ENCODE data around the gene MKRN2OS.

The MKRN2OS gene

GRCh38 chr3:12512534-12513118 lies 32.7 kb downstream of the MKRN2OS start:
- no peak for TF ChIP-seq CTCF (IDR thresholded peaks at IDR 0.05; ENCODE audit: poor library complexity, severe bottlenecking)
- Histone ChIP-seq H3K4me1 (ENCODE audit: insufficient read depth, poor library complexity, severe bottlenecking) (peaks cover 13% of the 10 kb centered on the region), H3K9me3 (ENCODE audit: severe bottlenecking) (no peaks in the 10 kb centered on the region), H3K4me3 (ENCODE audit: severe bottlenecking) (no peak overlapping the region), H3K27ac (ENCODE audit: poor library complexity, severe bottlenecking) (no peak overlapping the region), H3K36me3 (ENCODE audit: low read depth) (peaks cover 34% of the 10 kb centered on the region), H3K27me3 (ENCODE audit: insufficient read depth, poor library complexity, severe bottlenecking) (no peaks in the 10 kb centered on the region)
- ATAC-seq (ENCODE audit: low read depth) (no peak), DNase-seq (ENCODE audit: low spot score) (no peak)

GRCh38 chr3:12509466-12509865 lies 35.8 kb downstream of the MKRN2OS start:
- TF ChIP-seq CTCF (IDR thresholded peaks at IDR 0.05; ENCODE audit: poor library complexity, severe bottlenecking): no peak
- H3K4me3 ChIP-seq (ENCODE audit: severe bottlenecking): no peak overlapping the region
- ATAC-seq (ENCODE audit: low read depth) (no peak), DNase-seq (ENCODE audit: low spot score) (no peak)
- peaks cover 48% of the 10 kb centered on the region for H3K36me3 ChIP-seq (ENCODE audit: low read depth)
- peak overlapping the region; percentile 79 for H3K27ac ChIP-seq (ENCODE audit: poor library complexity, severe bottlenecking)
- peaks cover 20% of the 10 kb centered on the region for H3K4me1 ChIP-seq (ENCODE audit: insufficient read depth, poor library complexity, severe bottlenecking)
- H3K9me3 ChIP-seq (ENCODE audit: severe bottlenecking): no peaks in the 10 kb centered on the region
- no peaks in the 10 kb centered on the region for H3K27me3 ChIP-seq (ENCODE audit: insufficient read depth, poor library complexity, severe bottlenecking)

DNA sequence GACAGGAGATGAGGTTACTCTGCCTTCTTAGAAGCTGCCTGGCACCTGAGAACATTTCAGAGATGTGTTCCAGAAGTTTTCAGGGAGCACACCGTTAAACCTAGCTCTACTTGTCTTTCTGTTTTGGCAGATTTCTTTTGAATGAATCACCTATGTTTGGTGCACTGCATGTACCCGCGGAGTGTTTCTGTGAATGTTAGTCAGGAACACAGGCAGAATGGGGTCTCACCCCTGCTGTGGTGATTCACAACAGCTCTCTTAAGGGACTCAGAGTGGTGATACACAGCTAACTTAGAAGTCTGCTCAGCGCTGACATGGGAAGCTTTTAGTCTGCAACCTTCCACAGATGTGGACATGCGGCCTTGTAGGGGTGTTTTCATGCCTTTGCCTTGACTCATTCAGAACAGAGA lies 37.0 kb downstream of the MKRN2OS start:
- no peak for TF ChIP-seq CTCF (IDR thresholded peaks at IDR 0.05; ENCODE audit: poor library complexity, severe bottlenecking)
- H3K9me3 ChIP-seq (ENCODE audit: severe bottlenecking): no peaks in the 10 kb centered on the region
- H3K27me3 ChIP-seq (ENCODE audit: insufficient read depth, poor library complexity, severe bottlenecking): no peaks in the 10 kb centered on the region
- H3K27ac ChIP-seq (ENCODE audit: poor library complexity, severe bottlenecking): peak overlapping the region; percentile 79
- H3K36me3 ChIP-seq (ENCODE audit: low read depth): peaks cover 58% of the 10 kb centered on the region
- peaks cover 20% of the 10 kb centered on the region for H3K4me1 ChIP-seq (ENCODE audit: insufficient read depth, poor library complexity, severe bottlenecking)
- ATAC-seq (ENCODE audit: low read depth): peak; percentile 93
- H3K4me3 ChIP-seq (ENCODE audit: severe bottlenecking): no peak overlapping the region
- DNase-seq (ENCODE audit: low spot score): peak; percentile 72

DNA sequence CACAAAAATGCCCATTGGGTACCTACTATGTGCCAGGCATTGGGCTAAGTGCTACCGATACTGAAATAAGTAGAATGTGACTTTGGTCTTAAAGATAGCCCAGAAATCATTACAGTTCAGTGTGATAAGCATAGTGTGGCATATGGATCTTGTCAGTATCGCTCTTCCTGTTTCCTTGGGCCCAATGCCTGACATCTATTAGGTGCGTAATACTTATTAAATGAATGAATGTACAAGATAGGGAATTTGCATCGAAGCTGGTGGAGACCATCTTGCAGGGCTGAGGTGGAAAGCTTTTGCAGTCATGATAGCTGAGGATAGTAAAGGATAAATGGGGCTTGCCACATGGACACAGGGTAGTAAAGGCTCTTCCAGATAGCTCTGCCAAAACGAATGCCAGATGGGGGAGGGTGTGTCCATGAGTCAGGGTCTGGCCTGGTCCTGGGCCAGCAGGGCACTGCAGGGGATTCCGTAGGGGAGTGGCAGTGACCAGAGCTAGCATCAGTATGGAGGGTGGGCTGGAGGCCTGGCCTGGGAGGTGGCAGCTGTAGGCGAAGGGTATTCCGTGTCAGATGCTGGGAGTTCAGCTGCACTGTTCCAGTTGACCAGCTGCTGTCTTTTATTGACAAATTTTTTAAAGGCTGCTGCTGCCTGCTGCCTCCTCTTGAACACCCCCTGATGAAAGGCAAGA lies 37.6 kb downstream of the MKRN2OS start:
- peaks cover 62% of the 10 kb centered on the region for H3K36me3 ChIP-seq (ENCODE audit: low read depth)
- no peak for TF ChIP-seq CTCF (IDR thresholded peaks at IDR 0.05; ENCODE audit: poor library complexity, severe bottlenecking)

DNA sequence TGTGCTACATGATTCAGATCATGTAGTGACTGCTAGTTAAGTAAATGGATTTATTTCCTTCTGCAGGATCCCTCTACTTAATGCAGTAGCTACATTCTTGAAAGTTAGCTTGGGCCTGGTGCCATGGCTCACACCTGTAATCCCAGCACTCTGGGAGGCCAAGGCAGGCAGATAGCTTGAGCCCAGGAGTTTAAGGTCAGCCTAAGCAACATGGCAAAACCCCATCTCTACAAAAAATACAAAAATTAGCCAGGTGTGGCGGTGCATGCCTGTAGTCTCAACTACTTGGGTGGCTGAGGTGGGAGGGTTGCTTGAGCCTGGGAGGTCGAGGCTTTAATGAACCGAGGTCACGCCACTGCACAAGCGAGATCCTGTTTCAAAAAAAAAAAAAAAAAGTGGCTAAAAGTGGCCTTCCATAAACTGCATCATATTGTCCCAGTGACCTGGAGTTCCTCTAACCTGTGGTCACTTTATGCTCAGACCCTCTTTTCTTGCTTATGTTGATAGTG lies 39.0 kb downstream of the MKRN2OS start:
- peaks cover 62% of the 10 kb centered on the region for H3K36me3 ChIP-seq (ENCODE audit: low read depth)
- DNase-seq (ENCODE audit: low spot score): no peak

More for the DNA sequence above, 37.6 kb downstream of the MKRN2OS start:
- peak overlapping the region; percentile 79 for H3K27ac ChIP-seq (ENCODE audit: poor library complexity, severe bottlenecking)
- H3K9me3 ChIP-seq (ENCODE audit: severe bottlenecking): no peaks in the 10 kb centered on the region
- no peak overlapping the region for H3K4me3 ChIP-seq (ENCODE audit: severe bottlenecking)
- H3K27me3 ChIP-seq (ENCODE audit: insufficient read depth, poor library complexity, severe bottlenecking): no peaks in the 10 kb centered on the region
- DNase-seq (ENCODE audit: low spot score): no peak
- peak; percentile 65 for ATAC-seq (ENCODE audit: low read depth)
- peaks cover 20% of the 10 kb centered on the region for H3K4me1 ChIP-seq (ENCODE audit: insufficient read depth, poor library complexity, severe bottlenecking)

More for the DNA sequence above, 39.0 kb downstream of the MKRN2OS start:
- peaks cover 20% of the 10 kb centered on the region for H3K4me1 ChIP-seq (ENCODE audit: insufficient read depth, poor library complexity, severe bottlenecking)
- H3K4me3 ChIP-seq (ENCODE audit: severe bottlenecking): no peak overlapping the region
- ATAC-seq (ENCODE audit: low read depth): no peak
- H3K9me3 ChIP-seq (ENCODE audit: severe bottlenecking): no peaks in the 10 kb centered on the region
- H3K27ac ChIP-seq (ENCODE audit: poor library complexity, severe bottlenecking): peak overlapping the region; percentile 79
- TF ChIP-seq CTCF (IDR thresholded peaks at IDR 0.05; ENCODE audit: poor library complexity, severe bottlenecking): no peak
- no peaks in the 10 kb centered on the region for H3K27me3 ChIP-seq (ENCODE audit: insufficient read depth, poor library complexity, severe bottlenecking)
